ENCODE data around the gene CDK5RAP1. TPM values are rescaled to one million over a fixed set of nuclear protein-coding genes. Genes with fewer than 3 reads are reported as not detected.

CDK5RAP1 gene
- total and polyA plus RNA-seq, 9 of the 15 experiments (the other 6 are each of a cell fraction or from before 2014, with no cell fraction given), result 41.6 to 127 (median 58.3) TPM

DNA sequence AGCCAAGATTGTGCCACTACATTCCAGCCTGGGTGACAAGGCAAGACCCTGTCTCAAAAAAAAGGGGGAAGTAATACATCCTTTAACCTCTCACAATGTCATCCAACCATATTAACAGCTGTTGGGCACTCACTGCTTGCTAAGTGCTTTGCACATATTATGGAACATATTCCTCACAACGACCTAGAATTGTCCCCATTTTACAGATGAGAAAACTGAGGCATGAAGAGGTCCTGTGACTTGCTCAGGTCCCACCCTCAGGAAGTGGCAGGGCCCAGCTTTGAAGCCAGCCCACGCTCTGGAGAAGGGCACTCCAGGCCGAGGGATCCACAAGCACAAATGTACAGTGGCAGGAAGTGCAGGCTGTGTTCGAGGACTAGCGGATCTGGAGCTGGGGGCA, 85.0 kb downstream of the CDK5RAP1 start:
- TF ChIP-seq ZNF717 (CRISPR knock-in tag; IDR thresholded peaks at IDR 0.05) (no peak), BCOR (IDR thresholded peaks at IDR 0.05) (peak; percentile 66), ADNP (tag; IDR thresholded peaks at IDR 0.05) (peak; percentile 34; the same call in 1 of the 2 replicates), PTBP1 (IDR thresholded peaks at IDR 0.05; ENCODE audit: low read depth, low read length) (0 out of 2 replicates have a peak, but pooled peaks have one; percentile 47), E2F3 (CRISPR knock-in tag; IDR thresholded peaks at IDR 0.05) (no peak), NFXL1 (CRISPR knock-in tag; IDR thresholded peaks at IDR 0.05) (no peak), RCOR1 (IDR thresholded peaks at IDR 0.05; ENCODE audit: borderline replicate concordance in 1 of 2, low read depth in 2 of 2, low read length in 2 of 2) (0 out of 4 replicates have a peak, but pooled peaks of 1 of the 2 experiments have one; percentile 14), RBM25 (IDR thresholded peaks at IDR 0.05; ENCODE audit: low read depth, low read length, severe bottlenecking) (peak; percentile 75), CREM (IDR thresholded peaks at IDR 0.05; ENCODE audit: low read depth) (no peak)
- TF ChIP-seq, protein P1, sequence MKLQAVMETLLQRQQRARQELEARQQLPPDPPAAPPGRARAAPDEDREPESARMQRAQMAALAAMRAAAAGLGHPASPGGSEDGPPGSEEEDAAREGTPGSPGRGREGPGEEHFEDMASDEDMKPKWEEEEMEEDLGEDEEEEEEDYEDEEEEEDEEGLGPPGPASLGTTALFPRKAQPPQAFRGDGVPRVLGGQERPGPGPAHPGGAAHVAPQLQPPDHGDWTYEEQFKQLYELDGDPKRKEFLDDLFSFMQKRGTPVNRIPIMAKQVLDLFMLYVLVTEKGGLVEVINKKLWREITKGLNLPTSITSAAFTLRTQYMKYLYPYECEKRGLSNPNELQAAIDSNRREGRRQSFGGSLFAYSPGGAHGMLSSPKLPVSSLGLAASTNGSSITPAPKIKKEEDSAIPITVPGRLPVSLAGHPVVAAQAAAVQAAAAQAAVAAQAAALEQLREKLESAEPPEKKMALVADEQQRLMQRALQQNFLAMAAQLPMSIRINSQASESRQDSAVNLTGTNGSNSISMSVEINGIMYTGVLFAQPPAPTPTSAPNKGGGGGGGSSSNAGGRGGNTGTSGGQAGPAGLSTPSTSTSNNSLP (IDR thresholded peaks at IDR 0.05; ENCODE audit: borderline replicate concordance, low read depth, low read length), result no peak
- Histone ChIP-seq H4K20me1 (replicated peaks; ENCODE audit: control insufficient read depth, insufficient read depth, low read length) (peaks cover 11% of the 10 kb centered on the region; the same call in 1 of the 2 replicates), H3K9me1 (ENCODE audit: control insufficient read depth, insufficient read depth, low read length) (no peaks in the 10 kb centered on the region), H3K4me3 (no peak overlapping the region), H3K4me2 (ENCODE audit: insufficient read depth, low read length) (no peak overlapping the region), H3K9ac (ENCODE audit: insufficient read depth in 1 of 2, low read depth in 2 of 2, low read length in 2 of 2) (no peak overlapping the region), H3K27me3 (ENCODE audit: control insufficient read depth in 2 of 2, insufficient read depth in 2 of 2, low read length in 2 of 2) (peaks cover 51 to 78% of the 10 kb centered on the region in 2 experiments), H3K9me3 (replicated peaks; ENCODE audit: control insufficient read depth, insufficient read depth, low read depth, low read length) (no peaks in the 10 kb centered on the region), H3K27ac (ENCODE audit: extremely low read depth, low read depth, low read length) (no peak overlapping the region), H3K36me3 (ENCODE audit: control insufficient read depth, insufficient read depth, low read length) (no peaks in the 10 kb centered on the region), H3K4me1 (replicated peaks in 1 of 2; ENCODE audit: control insufficient read depth in 2 of 2, insufficient read depth in 2 of 2, low read length in 2 of 2) (no peaks in the 10 kb centered on the region), H2AFZ (ENCODE audit: low read depth, low read length) (no peak overlapping the region), H3K79me2 (ENCODE audit: control insufficient read depth, insufficient read depth, low read length) (no peaks in the 10 kb centered on the region)
- POLR2A ChIA-PET, result interaction anchor here (1.2 kb wide), 1 partner anchor 8 kb away, joined by 4 read pairs; no protein-coding TSS in a partner anchor
- WGBS (ENCODE audit: insufficient coverage, low coverage, missing lambda C conversion rate), result 19% methylated on average over 5 of the region's 5 CpGs
- in situ Hi-C loops (cut with MboI) (no loop called here), intact Hi-C loops (cut with micrococcal nuclease) (no loop called here)
- CTCF ChIA-PET (ENCODE audit: low intra/inter-chr PET ratio), result no interaction called here
- no peak for FAIRE-seq
- BruUV-seq (replicated peaks), result no TSS peak
- ATAC-seq, result no peak
- no peak for DNase-seq (ENCODE audit: extremely low read depth in 1 of 4, low spot score in 3 of 4)
